IMR-90 (cell line): ENCODE measurements around the gene CEP97. TPM values are rescaled to one million over a fixed set of nuclear protein-coding genes. Genes with fewer than 3 reads are reported as not detected.

Source experiments
- ATAC-seq: fragments of 200-7000 bp; cut with Tn5 transposase; 2 replicates; pipeline ENCODE4 v1.9.1; 2020; ENCODE audit warnings: low read depth, mild to moderate bottlenecking, moderate library complexity
- BruUV-seq: library from RNA; stranded (reverse); fragments of 400-500 nt; replicated peaks from 2 replicates; lab custom pipeline; 2021; lab: Mats Ljungman, UMichigan
- CTCF ChIA-PET: fragments of 300-600 bp; formaldehyde crosslinking; extraction: SDS; loops from one replicate; lab custom pipeline; 2021; ENCODE audit warnings: antibody characterized with exemption; lab: Yijun Ruan, JAX
- POLR2A ChIA-PET: fragments of 300-600 bp; sonication (Branson Sonifier 250); formaldehyde crosslinking; loops from one replicate; lab custom pipeline; 2022; ENCODE audit warnings: antibody characterized with exemption; ENCODE audit not compliant: unreplicated experiment; lab: Charles Lee
- DNase-seq: peaks from one replicate; pipeline ENCODE4 v3.0.0; 2013
- H2AFZ ChIP-seq: replicated peaks from 2 replicates; pipeline ENCODE3; 2013; ENCODE audit warnings: low read length, mild to moderate bottlenecking; ENCODE audit not compliant: poor library complexity
- H2AK5ac ChIP-seq: 2 replicates; pipeline ENCODE4 v1.6.1; 2013; ENCODE audit warnings: low read depth, low read length, inconsistent platforms
- H2AK9ac ChIP-seq: replicated peaks from 2 replicates; pipeline ENCODE3; 2013; ENCODE audit warnings: mild to moderate bottlenecking, low read depth, low read length, moderate library complexity; ENCODE audit not compliant: poor library complexity
- H2BK120ac ChIP-seq: 2 replicates; pipeline ENCODE4 v1.6.1; 2013; ENCODE audit warnings: low read depth, low read length, inconsistent platforms
- H2BK15ac ChIP-seq: 3 replicates; pipeline ENCODE4 v1.6.1; 2013; ENCODE audit warnings: low read depth, low read length, inconsistent platforms
- H2BK20ac ChIP-seq: 2 replicates; pipeline ENCODE4 v1.6.1; 2013; ENCODE audit warnings: low read depth, mild to moderate bottlenecking, inconsistent platforms, low read length, moderate library complexity
- H2BK5ac ChIP-seq: 2 replicates; pipeline ENCODE4 v1.6.1; 2013; ENCODE audit warnings: mild to moderate bottlenecking, low read depth, low read length, inconsistent platforms; ENCODE audit not compliant: poor library complexity, severe bottlenecking
- H3K14ac ChIP-seq: replicated peaks from 2 replicates; pipeline ENCODE4 v1.6.1; 2013; ENCODE audit warnings: low read depth, low read length, inconsistent platforms
- H3K18ac ChIP-seq: 2 replicates; pipeline ENCODE4 v1.6.1; 2013; ENCODE audit warnings: low read depth, low read length, control low read depth
- H3K23ac ChIP-seq: 2 replicates; pipeline ENCODE4 v1.6.1; 2013; ENCODE audit warnings: low read depth, low read length, inconsistent platforms
- H3K27ac ChIP-seq: 2 replicates; pipeline ENCODE4 v1.5.1; 2013; ENCODE audit warnings: mild to moderate bottlenecking, control low read depth, low read length; ENCODE audit not compliant: insufficient read depth
- H3K27me3 ChIP-seq: 2 replicates; pipeline ENCODE4 v1.6.1; 2013; ENCODE audit warnings: low read length; ENCODE audit not compliant: control insufficient read depth, insufficient read depth
- H3K36me3 ChIP-seq: 2 replicates; pipeline ENCODE4 v1.6.1; 2013; ENCODE audit warnings: low read length, mixed read lengths; ENCODE audit not compliant: control insufficient read depth, insufficient read depth
- H3K4ac ChIP-seq: 2 replicates; pipeline ENCODE4 v1.6.1; 2013; ENCODE audit warnings: low read depth, low read length, inconsistent platforms
- H3K4me1 ChIP-seq: 2 replicates; pipeline ENCODE4 v1.6.1; 2013; ENCODE audit warnings: low read length, mixed read lengths; ENCODE audit not compliant: control insufficient read depth, insufficient read depth
- H3K4me2 ChIP-seq: 2 replicates; pipeline ENCODE4 v1.6.1; 2013; ENCODE audit warnings: low read depth, mild to moderate bottlenecking, control low read depth, low read length, moderate library complexity
- H3K4me3 ChIP-seq: 2 replicates; pipeline ENCODE4 v1.5.1; 2013; ENCODE audit warnings: low read depth, mild to moderate bottlenecking, control low read depth, low read length, moderate library complexity; ENCODE audit not compliant: insufficient read depth
- H3K56ac ChIP-seq: 2 replicates; pipeline ENCODE4 v1.6.1; 2013; ENCODE audit warnings: low read length, inconsistent platforms; ENCODE audit not compliant: insufficient read depth; ENCODE audit errors: extremely low read depth
- H3K79me1 ChIP-seq, 2 experiments: 2 replicates each; pipeline ENCODE4 v1.6.1; 2013; ENCODE audit warnings: low read length in 2 of 2, inconsistent platforms in 1 of 2, low read depth in 1 of 2
- H3K9ac ChIP-seq: 2 replicates; pipeline ENCODE4 v1.6.1; 2013; ENCODE audit warnings: low read depth, low read length, control low read depth
- H3K9me1 ChIP-seq: 2 replicates; pipeline ENCODE4 v1.6.1; 2013; ENCODE audit warnings: low read length, inconsistent platforms; ENCODE audit not compliant: insufficient read depth
- H3K9me3 ChIP-seq: 2 replicates; pipeline ENCODE4 v1.6.1; 2013; ENCODE audit warnings: low read length; ENCODE audit not compliant: control insufficient read depth, insufficient read depth
- H4K20me1 ChIP-seq: 2 replicates; pipeline ENCODE4 v1.6.1; 2013; ENCODE audit warnings: low read length, inconsistent platforms; ENCODE audit not compliant: insufficient read depth
- H4K5ac ChIP-seq: 2 replicates; pipeline ENCODE4 v1.6.1; 2013; ENCODE audit warnings: mild to moderate bottlenecking, low read depth, low read length, control low read depth
- H4K8ac ChIP-seq, 2 experiments: 2 replicates each; pipeline ENCODE4 v1.6.1; 2013; ENCODE audit warnings: low read depth in 2 of 2, low read length in 2 of 2, control low read depth in 1 of 2, inconsistent platforms in 1 of 2
- H4K91ac ChIP-seq: 2 replicates; pipeline ENCODE4 v1.6.1; 2013; ENCODE audit warnings: low read depth, low read length, inconsistent platforms; ENCODE audit not compliant: insufficient read depth
- BHLHE40 ChIP-seq: fragments of 150-350 bp; IDR thresholded peaks from 2 replicates; pipeline ENCODE4 v1.6.1; 2016; ENCODE audit warnings: mild to moderate bottlenecking, low read depth, low read length
- CEBPB ChIP-seq: IDR thresholded peaks from 2 replicates; pipeline ENCODE4 v1.6.1; 2012; ENCODE audit warnings: low read depth, low read length, improper control_type of control experiment
- CHD1 ChIP-seq: IDR thresholded peaks from 2 replicates; pipeline ENCODE4 v1.6.1; 2012; ENCODE audit warnings: low read depth, low read length, improper control_type of control experiment
- MAFK ChIP-seq: IDR thresholded peaks from 2 replicates; pipeline ENCODE4 v1.6.1; 2012; ENCODE audit warnings: low read depth, low read length, improper control_type of control experiment
- MAZ ChIP-seq: IDR thresholded peaks from 2 replicates; pipeline ENCODE4 v1.6.1; 2012; ENCODE audit warnings: low read depth, mild to moderate bottlenecking, low read length, improper control_type of control experiment, moderate library complexity, borderline replicate concordance
- MXI1 ChIP-seq: IDR thresholded peaks from 2 replicates; pipeline ENCODE4 v1.6.1; 2012; ENCODE audit warnings: low read depth, mild to moderate bottlenecking, low read length, moderate library complexity, borderline replicate concordance
- NFE2L2 ChIP-seq: fragments of 150-350 bp; IDR thresholded peaks from 2 replicates; pipeline ENCODE4 v1.6.1; 2016; ENCODE audit warnings: low read depth, mild to moderate bottlenecking, low read length
- POLR2A ChIP-seq: IDR thresholded peaks from 2 replicates; pipeline ENCODE4 v1.6.1; 2012; ENCODE audit warnings: mild to moderate bottlenecking, low read depth, low read length
- RCOR1 ChIP-seq: IDR thresholded peaks from 2 replicates; pipeline ENCODE4 v1.6.1; 2012; ENCODE audit warnings: mild to moderate bottlenecking, low read length, improper control_type of control experiment; ENCODE audit not compliant: insufficient replicate concordance
- RFX5 ChIP-seq: IDR thresholded peaks from 2 replicates; pipeline ENCODE4 v1.8.0; 2012; ENCODE audit warnings: low read depth, mild to moderate bottlenecking, low read length, moderate library complexity
- SMC3 ChIP-seq: fragments of 150-350 bp; IDR thresholded peaks from 2 replicates; pipeline ENCODE4 v1.6.1; 2016; ENCODE audit warnings: low read depth, mild to moderate bottlenecking, antibody characterized with exemption, low read length, moderate library complexity
- WGBS, 2 experiments: methylation state at CpG; one replicate each; pipeline versions ENCODE4 v1.1.5 to v1.1.7; 2013; ENCODE audit warnings: missing lambda C conversion rate in 2 of 2; ENCODE audit not compliant: insufficient read length in 1 of 2; ENCODE audit errors: extremely low coverage in 2 of 2; 5-methylcytosine and 5-hydroxymethylcytosine counted together
- dilution Hi-C: fragments of 300-500 bp; cut with HindIII; formaldehyde crosslinking; loops from one replicate; pipeline ENCODE4 v1.14.3; 2018; ENCODE audit warnings: low sequenced_read_pairs; ENCODE audit not compliant: unreplicated experiment
- in situ Hi-C: fragments of 300-500 bp; cut with MboI; formaldehyde crosslinking; loops from 3 replicates; pipeline ENCODE4 v1.14.3; 2019; ENCODE audit warnings: low sequenced_read_pairs, inconsistent platforms, mixed read lengths
- intact Hi-C: fragments of 100-400 bp; cut with micrococcal nuclease; formaldehyde crosslinking; loops from 2 replicates; pipeline ENCODE4 v1.10.0; 2022
- polyA plus RNA-seq, 3 experiments: library from polyadenylated mRNA; depleted of rRNA; stranded (reverse); fragments of >200 nt; gene quantifications; 2 replicates each; pipeline ENCODE4 v1.2.3, GENCODE V29; 2012; ENCODE audit warnings: low replicate concordance in 1 of 3
- total RNA-seq: library from RNA; depleted of rRNA; stranded (reverse); fragments of >200 nt; gene quantifications from 2 replicates; pipeline ENCODE4 v1.2.3, GENCODE V29; 2012
- TF ChIP-seq, protein P1 (sequence below): conservative IDR thresholded peaks from 2 replicates; pipeline ENCODE4 v1.5.1; 2012; ENCODE audit warnings: mild to moderate bottlenecking, low read depth, low read length, improper control_type of control experiment
- TF ChIP-seq, protein P2 (sequence below): fragments of 150-350 bp; IDR thresholded peaks from 2 replicates; pipeline ENCODE4 v1.6.1; 2016; ENCODE audit warnings: low read depth, mild to moderate bottlenecking, low read length, moderate library complexity, borderline replicate concordance

The CEP97 gene
- total and polyA plus RNA-seq, 2 of the 4 experiments (the other 2 are of a cell fraction) = 2.0 to 21.9 TPM

DNA sequence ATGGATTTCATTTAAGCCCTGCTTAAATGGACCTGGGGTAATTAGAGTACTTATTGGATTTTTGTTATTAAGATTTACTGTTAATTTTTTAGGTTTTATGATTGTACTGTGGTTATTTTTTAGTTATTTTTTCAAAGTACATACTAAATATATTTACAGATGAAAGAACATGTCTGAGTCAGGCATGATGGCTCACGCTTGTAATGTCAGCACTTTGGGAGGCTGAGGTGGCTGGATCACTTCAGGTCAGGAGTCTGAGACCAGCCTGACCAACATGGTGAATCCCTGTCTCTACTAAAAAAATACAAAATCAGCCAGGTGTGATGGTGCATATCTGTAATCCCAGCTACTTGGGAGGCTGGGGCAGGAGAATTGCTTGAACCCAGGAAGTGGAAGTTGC, 21.7 kb upstream of the CEP97 start:
- no peak overlapping the region for H2AFZ ChIP-seq
- no peak overlapping the region for H4K91ac ChIP-seq
- ChIA-PET POLR2A (no interaction called here), CTCF (no interaction called here)
- H2BK120ac ChIP-seq = no peak overlapping the region
- no peak overlapping the region for H3K9ac ChIP-seq
- no peak overlapping the region for H3K18ac ChIP-seq
- in situ Hi-C loops (no loop called here), dilution Hi-C loops (no loop called here), intact Hi-C loops (loop anchor here (10.0 kb wide), 1 partner anchor 522 kb away; no protein-coding TSS in a partner anchor)
- no peaks in the 10 kb centered on the region for H3K36me3 ChIP-seq
- TF ChIP-seq BHLHE40 (no peak), SMC3 (no peak), NFE2L2 (no peak), CHD1 (no peak), MAFK (no peak), POLR2A (no peak), CEBPB (no peak), MXI1 (no peak), RFX5 (no peak), RCOR1 (no peak), MAZ (no peak)
- TF ChIP-seq, protein P1, sequence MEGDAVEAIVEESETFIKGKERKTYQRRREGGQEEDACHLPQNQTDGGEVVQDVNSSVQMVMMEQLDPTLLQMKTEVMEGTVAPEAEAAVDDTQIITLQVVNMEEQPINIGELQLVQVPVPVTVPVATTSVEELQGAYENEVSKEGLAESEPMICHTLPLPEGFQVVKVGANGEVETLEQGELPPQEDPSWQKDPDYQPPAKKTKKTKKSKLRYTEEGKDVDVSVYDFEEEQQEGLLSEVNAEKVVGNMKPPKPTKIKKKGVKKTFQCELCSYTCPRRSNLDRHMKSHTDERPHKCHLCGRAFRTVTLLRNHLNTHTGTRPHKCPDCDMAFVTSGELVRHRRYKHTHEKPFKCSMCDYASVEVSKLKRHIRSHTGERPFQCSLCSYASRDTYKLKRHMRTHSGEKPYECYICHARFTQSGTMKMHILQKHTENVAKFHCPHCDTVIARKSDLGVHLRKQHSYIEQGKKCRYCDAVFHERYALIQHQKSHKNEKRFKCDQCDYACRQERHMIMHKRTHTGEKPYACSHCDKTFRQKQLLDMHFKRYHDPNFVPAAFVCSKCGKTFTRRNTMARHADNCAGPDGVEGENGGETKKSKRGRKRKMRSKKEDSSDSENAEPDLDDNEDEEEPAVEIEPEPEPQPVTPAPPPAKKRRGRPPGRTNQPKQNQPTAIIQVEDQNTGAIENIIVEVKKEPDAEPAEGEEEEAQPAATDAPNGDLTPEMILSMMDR = no peak
- TF ChIP-seq, protein P2, sequence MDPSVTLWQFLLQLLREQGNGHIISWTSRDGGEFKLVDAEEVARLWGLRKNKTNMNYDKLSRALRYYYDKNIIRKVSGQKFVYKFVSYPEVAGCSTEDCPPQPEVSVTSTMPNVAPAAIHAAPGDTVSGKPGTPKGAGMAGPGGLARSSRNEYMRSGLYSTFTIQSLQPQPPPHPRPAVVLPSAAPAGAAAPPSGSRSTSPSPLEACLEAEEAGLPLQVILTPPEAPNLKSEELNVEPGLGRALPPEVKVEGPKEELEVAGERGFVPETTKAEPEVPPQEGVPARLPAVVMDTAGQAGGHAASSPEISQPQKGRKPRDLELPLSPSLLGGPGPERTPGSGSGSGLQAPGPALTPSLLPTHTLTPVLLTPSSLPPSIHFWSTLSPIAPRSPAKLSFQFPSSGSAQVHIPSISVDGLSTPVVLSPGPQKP = no peak
- H2AK5ac ChIP-seq = no peak overlapping the region
- no peak overlapping the region for H2BK20ac ChIP-seq
- WGBS, 2 experiments = no CpG with 5 or more reads among the region's 1 CpG
- H3K9me1 ChIP-seq = peaks cover 3% of the 10 kb centered on the region; the same call in 1 of the 2 replicates
- no TSS peak for BruUV-seq
- no peaks in the 10 kb centered on the region for H3K79me1 ChIP-seq
- no peak overlapping the region for H2BK15ac ChIP-seq
- no peak overlapping the region for H3K56ac ChIP-seq
- no peak overlapping the region for H3K4me2 ChIP-seq
- H3K14ac ChIP-seq = no peak overlapping the region
- H2BK5ac ChIP-seq = no peak overlapping the region
- no peak overlapping the region for H3K4ac ChIP-seq
- ATAC-seq (no peak), DNase-seq (no peak)
- H3K27ac ChIP-seq = no peak overlapping the region
- no peaks in the 10 kb centered on the region for H4K20me1 ChIP-seq
- no peak overlapping the region for H2AK9ac ChIP-seq
- no peaks in the 10 kb centered on the region for H3K4me1 ChIP-seq
- H3K9me3 ChIP-seq = no peaks in the 10 kb centered on the region
- H4K8ac ChIP-seq = no peak overlapping the region
- H4K5ac ChIP-seq = no peak overlapping the region
- peaks cover 2% of the 10 kb centered on the region; the same call in 1 of the 2 replicates for H3K27me3 ChIP-seq
- H3K4me3 ChIP-seq = no peak overlapping the region
- no peak overlapping the region for H3K23ac ChIP-seq
